ENCODE measurements around the gene TBX21.
"Not testable (repeated sequence)": the region's sequence is repeated elsewhere in the genome, so short reads cannot be mapped to it uniquely, and the experiment has no call there.

The TBX21 gene

GRCh38 chr17:47739150-47739549, 6.1 kb downstream of the TBX21 start:
- no peaks in the 10 kb centered on the region for H3K27me3 ChIP-seq (ENCODE audit: low read length)
- no peaks in the 10 kb centered on the region for H3K79me2 ChIP-seq (ENCODE audit: insufficient read depth, low read length)
- H4K20me1 ChIP-seq (ENCODE audit: low read depth, low read length), result no peaks in the 10 kb centered on the region
- no peaks in the 10 kb centered on the region for H3K36me3 ChIP-seq (ENCODE audit: low read length)
- no peak overlapping the region for H3K4me2 ChIP-seq (ENCODE audit: low read depth, low read length, poor library complexity, severe bottlenecking)
- no peak overlapping the region for H3K27ac ChIP-seq (ENCODE audit: low read depth, low read length)
- no peaks in the 10 kb centered on the region for H3F3A ChIP-seq (ENCODE audit: insufficient read depth)
- TF ChIP-seq EZH2phosphoT487 (conservative IDR thresholded peaks at IDR 0.05; ENCODE audit: low read length) (no peak), CTCF (IDR thresholded peaks at IDR 0.05; ENCODE audit: insufficient read depth, low read length, poor library complexity, severe bottlenecking) (no peak)
- H3K9ac ChIP-seq (ENCODE audit: low read length), result no peak overlapping the region
- no peak overlapping the region for H2AFZ ChIP-seq (ENCODE audit: low read depth, low read length, severe bottlenecking)
- no peaks in the 10 kb centered on the region for H3K9me3 ChIP-seq (ENCODE audit: insufficient read depth, low read length)
- H3K9me2 ChIP-seq (replicated peaks; ENCODE audit: insufficient read depth, low read length), result no peaks in the 10 kb centered on the region
- no peak overlapping the region for H3K4me3 ChIP-seq (ENCODE audit: insufficient read depth, low read length, poor library complexity, severe bottlenecking)

GRCh38 chr17:47739945-47740344, 6.9 kb downstream of the TBX21 start:
- not testable (repeated sequence) for H3K27me3 ChIP-seq (ENCODE audit: low read length)

GRCh38 chr17:47741109-47741792, 8.2 kb downstream of the TBX21 start:
- no peaks in the 10 kb centered on the region for H3K27me3 ChIP-seq (ENCODE audit: low read length)
- TF ChIP-seq CTCF (IDR thresholded peaks at IDR 0.05; ENCODE audit: insufficient read depth, low read length, poor library complexity, severe bottlenecking), result no peak
- TF ChIP-seq EZH2phosphoT487 (conservative IDR thresholded peaks at IDR 0.05; ENCODE audit: low read length), result no peak
- H3K9me2 ChIP-seq (replicated peaks; ENCODE audit: insufficient read depth, low read length), result no peaks in the 10 kb centered on the region
- H3K36me3 ChIP-seq (ENCODE audit: low read length), result no peaks in the 10 kb centered on the region
- no peak overlapping the region for H3K4me3 ChIP-seq (ENCODE audit: insufficient read depth, low read length, poor library complexity, severe bottlenecking)
- no peak overlapping the region for H3K4me2 ChIP-seq (ENCODE audit: low read depth, low read length, poor library complexity, severe bottlenecking)
- no peaks in the 10 kb centered on the region for H3K79me2 ChIP-seq (ENCODE audit: insufficient read depth, low read length)
- H3K27ac ChIP-seq (ENCODE audit: low read depth, low read length), result no peak overlapping the region
- no peak overlapping the region for H2AFZ ChIP-seq (ENCODE audit: low read depth, low read length, severe bottlenecking)
- no peaks in the 10 kb centered on the region for H4K20me1 ChIP-seq (ENCODE audit: low read depth, low read length)
- H3F3A ChIP-seq (ENCODE audit: insufficient read depth), result no peaks in the 10 kb centered on the region
- H3K9ac ChIP-seq (ENCODE audit: low read length), result no peak overlapping the region
- no peaks in the 10 kb centered on the region for H3K9me3 ChIP-seq (ENCODE audit: insufficient read depth, low read length)

More at GRCh38 chr17:47739945-47740344, 6.9 kb downstream of the TBX21 start:
- not testable (repeated sequence) for H3K9me2 ChIP-seq (replicated peaks; ENCODE audit: insufficient read depth, low read length); H2AFZ ChIP-seq (ENCODE audit: low read depth, low read length, severe bottlenecking); H3K4me3 ChIP-seq (ENCODE audit: insufficient read depth, low read length, poor library complexity, severe bottlenecking); H3K27ac ChIP-seq (ENCODE audit: low read depth, low read length); H3K9me3 ChIP-seq (ENCODE audit: insufficient read depth, low read length); H3K4me2 ChIP-seq (ENCODE audit: low read depth, low read length, poor library complexity, severe bottlenecking); H3F3A ChIP-seq (ENCODE audit: insufficient read depth); H3K36me3 ChIP-seq (ENCODE audit: low read length); H4K20me1 ChIP-seq (ENCODE audit: low read depth, low read length); H3K79me2 ChIP-seq (ENCODE audit: insufficient read depth, low read length); H3K9ac ChIP-seq (ENCODE audit: low read length)

- no peak overlapping the region for H3K27ac ChIP-seq (ENCODE audit: low read depth, low read length)
- H3K9me2 ChIP-seq (replicated peaks; ENCODE audit: insufficient read depth, low read length), result no peaks in the 10 kb centered on the region
- no peaks in the 10 kb centered on the region for H3K79me2 ChIP-seq (ENCODE audit: insufficient read depth, low read length)
- no peaks in the 10 kb centered on the region for H3K27me3 ChIP-seq (ENCODE audit: low read length)
- no peak overlapping the region for H3K4me3 ChIP-seq (ENCODE audit: insufficient read depth, low read length, poor library complexity, severe bottlenecking)
- no peak overlapping the region for H3K4me2 ChIP-seq (ENCODE audit: low read depth, low read length, poor library complexity, severe bottlenecking)
- H3K9ac ChIP-seq (ENCODE audit: low read length), result no peak overlapping the region
- H3K9me3 ChIP-seq (ENCODE audit: insufficient read depth, low read length), result no peaks in the 10 kb centered on the region
- no peaks in the 10 kb centered on the region for H3F3A ChIP-seq (ENCODE audit: insufficient read depth)
- TF ChIP-seq CTCF (IDR thresholded peaks at IDR 0.05; ENCODE audit: insufficient read depth, low read length, poor library complexity, severe bottlenecking), result no peak
- no peak overlapping the region for H2AFZ ChIP-seq (ENCODE audit: low read depth, low read length, severe bottlenecking)
- H4K20me1 ChIP-seq (ENCODE audit: low read depth, low read length), result no peaks in the 10 kb centered on the region
- no peaks in the 10 kb centered on the region for H3K36me3 ChIP-seq (ENCODE audit: low read length)
Measured at GRCh38 chr17:47741793-47742145, 8.7 kb downstream of the TBX21 start.

Data from SU-DHL-6 (cell line).